ENCODE results near the gene TOR1B.

TOR1B gene

DNA sequence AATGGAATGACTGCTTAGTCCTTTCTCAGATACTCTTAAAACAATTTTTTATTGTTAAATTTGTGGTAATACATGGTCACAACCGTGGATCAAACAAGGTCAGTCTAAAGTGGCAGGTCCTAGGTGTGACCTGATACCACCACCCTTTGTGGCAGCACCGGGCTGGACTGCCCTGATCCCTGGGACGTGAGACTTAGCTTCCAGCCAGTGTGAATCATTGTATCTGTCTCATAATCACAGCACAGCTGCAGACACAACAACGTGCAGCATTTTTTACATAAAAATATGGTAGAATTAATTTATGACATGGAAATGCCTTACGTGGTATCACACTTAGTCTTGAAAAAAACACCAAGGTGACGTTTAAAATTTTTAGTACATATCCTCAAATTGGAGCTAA, 7.8 kb downstream of the TOR1B start:
- no peak overlapping the region for H3K4me2 ChIP-seq (ENCODE audit: low read depth, low read length)
- H3K9ac ChIP-seq (ENCODE audit: low read length) = no peak overlapping the region
- H3K9me2 ChIP-seq (replicated peaks; ENCODE audit: insufficient read depth, low read length) = no peaks in the 10 kb centered on the region
- no peaks in the 10 kb centered on the region for H3K9me3 ChIP-seq (replicated peaks; ENCODE audit: insufficient read depth, low read length)
- H2AFZ ChIP-seq (ENCODE audit: low read length) = no peak overlapping the region
- TF ChIP-seq EZH2 (optimal IDR thresholded peaks at IDR 0.05; ENCODE audit: low read depth, low read length) (no peak), EZH2phosphoT487 (IDR thresholded peaks at IDR 0.05; ENCODE audit: low read length) (no peak)
- TF ChIP-seq, protein P1, sequence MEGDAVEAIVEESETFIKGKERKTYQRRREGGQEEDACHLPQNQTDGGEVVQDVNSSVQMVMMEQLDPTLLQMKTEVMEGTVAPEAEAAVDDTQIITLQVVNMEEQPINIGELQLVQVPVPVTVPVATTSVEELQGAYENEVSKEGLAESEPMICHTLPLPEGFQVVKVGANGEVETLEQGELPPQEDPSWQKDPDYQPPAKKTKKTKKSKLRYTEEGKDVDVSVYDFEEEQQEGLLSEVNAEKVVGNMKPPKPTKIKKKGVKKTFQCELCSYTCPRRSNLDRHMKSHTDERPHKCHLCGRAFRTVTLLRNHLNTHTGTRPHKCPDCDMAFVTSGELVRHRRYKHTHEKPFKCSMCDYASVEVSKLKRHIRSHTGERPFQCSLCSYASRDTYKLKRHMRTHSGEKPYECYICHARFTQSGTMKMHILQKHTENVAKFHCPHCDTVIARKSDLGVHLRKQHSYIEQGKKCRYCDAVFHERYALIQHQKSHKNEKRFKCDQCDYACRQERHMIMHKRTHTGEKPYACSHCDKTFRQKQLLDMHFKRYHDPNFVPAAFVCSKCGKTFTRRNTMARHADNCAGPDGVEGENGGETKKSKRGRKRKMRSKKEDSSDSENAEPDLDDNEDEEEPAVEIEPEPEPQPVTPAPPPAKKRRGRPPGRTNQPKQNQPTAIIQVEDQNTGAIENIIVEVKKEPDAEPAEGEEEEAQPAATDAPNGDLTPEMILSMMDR (IDR thresholded peaks at IDR 0.05; ENCODE audit: low read length) = no peak
- H3K79me2 ChIP-seq (ENCODE audit: low read length) = no peaks in the 10 kb centered on the region
- H3K27me3 ChIP-seq (replicated peaks; ENCODE audit: insufficient read depth, low read length) = no peaks in the 10 kb centered on the region
- H4K20me1 ChIP-seq (ENCODE audit: insufficient read depth, low read length) = no peaks in the 10 kb centered on the region
- no peak overlapping the region for H3K27ac ChIP-seq (ENCODE audit: low read length)
- no peak overlapping the region for H3K4me3 ChIP-seq (ENCODE audit: low read length)
- H3K36me3 ChIP-seq (replicated peaks; ENCODE audit: insufficient read depth, low read length) = peaks cover 4% of the 10 kb centered on the region
- no peaks in the 10 kb centered on the region for H3F3A ChIP-seq (ENCODE audit: insufficient read depth, low read length)
- no peak for DNase-seq
- H3K4me1 ChIP-seq (ENCODE audit: low read length) = no peaks in the 10 kb centered on the region

DNA sequence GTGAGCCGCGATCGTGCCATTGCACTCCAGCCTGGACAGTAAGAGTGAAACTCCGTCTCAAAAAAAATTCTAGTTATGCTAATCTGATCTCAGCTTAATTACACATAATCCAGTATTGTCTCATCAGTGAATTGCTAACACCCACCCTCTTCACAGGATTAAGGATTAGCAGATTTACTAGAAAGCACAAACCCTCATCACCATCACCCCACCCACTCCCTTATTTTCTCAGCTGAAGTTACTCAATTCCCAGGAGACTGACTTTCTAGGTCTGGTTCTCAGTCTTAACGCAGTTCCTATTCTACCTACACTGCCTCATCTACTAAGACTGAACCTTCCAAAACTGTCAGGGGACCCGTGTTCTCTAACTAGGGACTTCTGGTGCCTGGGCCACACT, 9.0 kb downstream of the TOR1B start:
- TF ChIP-seq EZH2phosphoT487 (IDR thresholded peaks at IDR 0.05; ENCODE audit: low read length) = no peak
- TF ChIP-seq, protein P1 (IDR thresholded peaks at IDR 0.05; ENCODE audit: low read length) = no peak
- no peak for TF ChIP-seq EZH2 (optimal IDR thresholded peaks at IDR 0.05; ENCODE audit: low read depth, low read length)
- Histone ChIP-seq H3K4me2 (ENCODE audit: low read depth, low read length) (no peak overlapping the region), H3K9me3 (replicated peaks; ENCODE audit: insufficient read depth, low read length) (no peaks in the 10 kb centered on the region), H3K27me3 (replicated peaks; ENCODE audit: insufficient read depth, low read length) (no peaks in the 10 kb centered on the region), H4K20me1 (ENCODE audit: insufficient read depth, low read length) (no peaks in the 10 kb centered on the region), H3K9ac (ENCODE audit: low read length) (no peak overlapping the region), H2AFZ (ENCODE audit: low read length) (no peak overlapping the region), H3F3A (ENCODE audit: insufficient read depth, low read length) (no peaks in the 10 kb centered on the region), H3K4me1 (ENCODE audit: low read length) (no peaks in the 10 kb centered on the region), H3K36me3 (replicated peaks; ENCODE audit: insufficient read depth, low read length) (peaks cover 5% of the 10 kb centered on the region), H3K27ac (ENCODE audit: low read length) (no peak overlapping the region), H3K4me3 (ENCODE audit: low read length) (no peak overlapping the region), H3K79me2 (ENCODE audit: low read length) (no peaks in the 10 kb centered on the region), H3K9me2 (replicated peaks; ENCODE audit: insufficient read depth, low read length) (no peaks in the 10 kb centered on the region)
- DNase-seq = no peak

DNA sequence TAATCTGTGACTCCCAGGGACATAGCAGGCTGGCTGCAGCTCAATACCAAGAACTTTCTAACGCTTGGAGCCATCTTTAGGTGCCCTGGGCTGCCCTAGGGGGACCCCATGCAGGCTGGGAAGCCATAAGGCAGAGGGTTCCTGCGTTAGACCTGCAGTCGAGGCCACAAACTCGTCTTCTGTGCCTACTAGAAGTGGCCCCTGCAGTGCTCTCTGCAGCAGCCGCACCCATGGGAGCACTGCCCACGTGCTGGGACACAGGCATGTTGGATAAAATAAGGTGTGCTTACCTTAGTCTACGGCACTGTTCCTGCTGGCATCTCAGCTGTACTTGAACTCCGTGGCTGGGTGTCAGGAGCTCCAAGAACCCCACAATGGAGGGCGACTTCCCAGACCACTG, 9.4 kb downstream of the TOR1B start:
- no peaks in the 10 kb centered on the region for H3K4me1 ChIP-seq (ENCODE audit: low read length)

More for the DNA sequence above, 9.4 kb downstream of the TOR1B start:
- Histone ChIP-seq H3K27ac (ENCODE audit: low read length) (no peak overlapping the region), H3K9me2 (replicated peaks; ENCODE audit: insufficient read depth, low read length) (no peaks in the 10 kb centered on the region), H3K9ac (ENCODE audit: low read length) (no peak overlapping the region), H3K4me2 (ENCODE audit: low read depth, low read length) (no peak overlapping the region), H3K36me3 (replicated peaks; ENCODE audit: insufficient read depth, low read length) (peaks cover 7% of the 10 kb centered on the region), H3K79me2 (ENCODE audit: low read length) (no peaks in the 10 kb centered on the region), H4K20me1 (ENCODE audit: insufficient read depth, low read length) (no peaks in the 10 kb centered on the region), H2AFZ (ENCODE audit: low read length) (no peak overlapping the region), H3K4me3 (ENCODE audit: low read length) (no peak overlapping the region), H3F3A (ENCODE audit: insufficient read depth, low read length) (no peaks in the 10 kb centered on the region), H3K9me3 (replicated peaks; ENCODE audit: insufficient read depth, low read length) (no peaks in the 10 kb centered on the region), H3K27me3 (replicated peaks; ENCODE audit: insufficient read depth, low read length) (no peaks in the 10 kb centered on the region)
- DNase-seq = no peak
- TF ChIP-seq EZH2 (optimal IDR thresholded peaks at IDR 0.05; ENCODE audit: low read depth, low read length) = no peak
- TF ChIP-seq, protein P1 (IDR thresholded peaks at IDR 0.05; ENCODE audit: low read length) = no peak
- no peak for TF ChIP-seq EZH2phosphoT487 (IDR thresholded peaks at IDR 0.05; ENCODE audit: low read length)

Measured in MM.1S (cell line).